SK-N-SH (cell line): Measurements from ENCODE around the gene ZNF85.
"Not testable (repeated sequence)": the region's sequence is repeated elsewhere in the genome, so short reads cannot be mapped to it uniquely, and the experiment has no call there.

Source experiments
- GATA2 ChIP-seq: sonication (generic); formaldehyde crosslinking; IDR thresholded peaks from 2 replicates; pipeline ENCODE4 v1.5.0; 2020; ENCODE audit warnings: mild to moderate bottlenecking, missing genetic modification reagents
- POLR2AphosphoS5 ChIP-seq: IDR thresholded peaks from 2 replicates; pipeline ENCODE4 v1.6.1; 2012; ENCODE audit warnings: low read depth, low read length
- SMC3 ChIP-seq: IDR thresholded peaks from 2 replicates; pipeline ENCODE4 v1.6.1; 2012; ENCODE audit warnings: low read depth, low read length, improper control_type of control experiment
- TAF1 ChIP-seq: IDR thresholded peaks from 2 replicates; pipeline ENCODE4 v1.6.1; 2012; ENCODE audit warnings: low read depth, mild to moderate bottlenecking, low read length, moderate library complexity, borderline replicate concordance
- TCF12 ChIP-seq: IDR thresholded peaks from 2 replicates; pipeline ENCODE4 v1.4.0; 2012
- TF ChIP-seq, protein P1 (sequence below): fragments of 200-600 bp; sonication (generic); IDR thresholded peaks from 2 replicates; pipeline ENCODE4 v1.6.1; 2017; ENCODE audit warnings: antibody characterized with exemption, mild to moderate bottlenecking, moderate library complexity
- TF ChIP-seq, protein P2 (sequence below): IDR thresholded peaks from 2 replicates; pipeline ENCODE4 v1.4.0; 2012; ENCODE audit warnings: low read depth, borderline replicate concordance
- TF ChIP-seq, protein P3 (sequence below): IDR thresholded peaks from 2 replicates; pipeline ENCODE4 v1.6.1; 2012; ENCODE audit warnings: mild to moderate bottlenecking, low read depth, low read length, moderate library complexity

DNA sequence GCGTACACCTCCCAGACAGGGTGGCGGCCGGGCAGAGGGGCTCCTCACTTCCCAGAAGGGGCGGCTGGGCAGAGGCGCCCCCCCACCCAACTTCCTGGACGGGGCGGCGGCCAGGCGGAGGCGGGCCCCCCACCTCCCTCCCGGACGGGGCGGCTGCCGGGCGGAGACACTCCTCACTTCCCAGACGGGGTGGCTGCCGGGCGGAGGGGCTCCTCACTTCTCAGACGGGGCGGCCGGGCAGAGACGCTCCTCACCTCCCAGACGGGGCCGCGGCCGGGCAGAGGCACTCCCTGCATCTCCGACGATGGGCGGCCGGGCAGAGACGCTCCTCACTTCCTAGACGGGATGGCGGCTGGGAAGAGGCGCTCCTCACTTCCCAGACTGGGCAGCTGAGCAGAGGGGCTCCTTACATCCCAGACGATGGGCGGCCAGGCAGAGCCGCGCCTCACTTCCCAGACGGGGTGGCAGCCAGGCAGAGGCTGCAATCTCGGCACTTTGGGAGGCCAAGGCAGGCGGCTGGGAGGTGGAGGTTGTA is 29.6 kb downstream of the ZNF85 start:
- TF ChIP-seq, protein P1, sequence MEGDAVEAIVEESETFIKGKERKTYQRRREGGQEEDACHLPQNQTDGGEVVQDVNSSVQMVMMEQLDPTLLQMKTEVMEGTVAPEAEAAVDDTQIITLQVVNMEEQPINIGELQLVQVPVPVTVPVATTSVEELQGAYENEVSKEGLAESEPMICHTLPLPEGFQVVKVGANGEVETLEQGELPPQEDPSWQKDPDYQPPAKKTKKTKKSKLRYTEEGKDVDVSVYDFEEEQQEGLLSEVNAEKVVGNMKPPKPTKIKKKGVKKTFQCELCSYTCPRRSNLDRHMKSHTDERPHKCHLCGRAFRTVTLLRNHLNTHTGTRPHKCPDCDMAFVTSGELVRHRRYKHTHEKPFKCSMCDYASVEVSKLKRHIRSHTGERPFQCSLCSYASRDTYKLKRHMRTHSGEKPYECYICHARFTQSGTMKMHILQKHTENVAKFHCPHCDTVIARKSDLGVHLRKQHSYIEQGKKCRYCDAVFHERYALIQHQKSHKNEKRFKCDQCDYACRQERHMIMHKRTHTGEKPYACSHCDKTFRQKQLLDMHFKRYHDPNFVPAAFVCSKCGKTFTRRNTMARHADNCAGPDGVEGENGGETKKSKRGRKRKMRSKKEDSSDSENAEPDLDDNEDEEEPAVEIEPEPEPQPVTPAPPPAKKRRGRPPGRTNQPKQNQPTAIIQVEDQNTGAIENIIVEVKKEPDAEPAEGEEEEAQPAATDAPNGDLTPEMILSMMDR = not testable (repeated sequence)
- TF ChIP-seq, protein P2, sequence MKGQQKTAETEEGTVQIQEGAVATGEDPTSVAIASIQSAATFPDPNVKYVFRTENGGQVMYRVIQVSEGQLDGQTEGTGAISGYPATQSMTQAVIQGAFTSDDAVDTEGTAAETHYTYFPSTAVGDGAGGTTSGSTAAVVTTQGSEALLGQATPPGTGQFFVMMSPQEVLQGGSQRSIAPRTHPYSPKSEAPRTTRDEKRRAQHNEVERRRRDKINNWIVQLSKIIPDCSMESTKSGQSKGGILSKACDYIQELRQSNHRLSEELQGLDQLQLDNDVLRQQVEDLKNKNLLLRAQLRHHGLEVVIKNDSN = not testable (repeated sequence)
- not testable (repeated sequence) for TF ChIP-seq GATA2 (CRISPR knock-in tag); POLR2AphosphoS5; SMC3; TAF1; TCF12
- TF ChIP-seq, protein P3, sequence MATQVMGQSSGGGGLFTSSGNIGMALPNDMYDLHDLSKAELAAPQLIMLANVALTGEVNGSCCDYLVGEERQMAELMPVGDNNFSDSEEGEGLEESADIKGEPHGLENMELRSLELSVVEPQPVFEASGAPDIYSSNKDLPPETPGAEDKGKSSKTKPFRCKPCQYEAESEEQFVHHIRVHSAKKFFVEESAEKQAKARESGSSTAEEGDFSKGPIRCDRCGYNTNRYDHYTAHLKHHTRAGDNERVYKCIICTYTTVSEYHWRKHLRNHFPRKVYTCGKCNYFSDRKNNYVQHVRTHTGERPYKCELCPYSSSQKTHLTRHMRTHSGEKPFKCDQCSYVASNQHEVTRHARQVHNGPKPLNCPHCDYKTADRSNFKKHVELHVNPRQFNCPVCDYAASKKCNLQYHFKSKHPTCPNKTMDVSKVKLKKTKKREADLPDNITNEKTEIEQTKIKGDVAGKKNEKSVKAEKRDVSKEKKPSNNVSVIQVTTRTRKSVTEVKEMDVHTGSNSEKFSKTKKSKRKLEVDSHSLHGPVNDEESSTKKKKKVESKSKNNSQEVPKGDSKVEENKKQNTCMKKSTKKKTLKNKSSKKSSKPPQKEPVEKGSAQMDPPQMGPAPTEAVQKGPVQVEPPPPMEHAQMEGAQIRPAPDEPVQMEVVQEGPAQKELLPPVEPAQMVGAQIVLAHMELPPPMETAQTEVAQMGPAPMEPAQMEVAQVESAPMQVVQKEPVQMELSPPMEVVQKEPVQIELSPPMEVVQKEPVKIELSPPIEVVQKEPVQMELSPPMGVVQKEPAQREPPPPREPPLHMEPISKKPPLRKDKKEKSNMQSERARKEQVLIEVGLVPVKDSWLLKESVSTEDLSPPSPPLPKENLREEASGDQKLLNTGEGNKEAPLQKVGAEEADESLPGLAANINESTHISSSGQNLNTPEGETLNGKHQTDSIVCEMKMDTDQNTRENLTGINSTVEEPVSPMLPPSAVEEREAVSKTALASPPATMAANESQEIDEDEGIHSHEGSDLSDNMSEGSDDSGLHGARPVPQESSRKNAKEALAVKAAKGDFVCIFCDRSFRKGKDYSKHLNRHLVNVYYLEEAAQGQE = not testable (repeated sequence)
